ENCODE data around the gene RAB38. TPM values are rescaled to one million over a fixed set of nuclear protein-coding genes. Genes with fewer than 3 reads are reported as not detected.

RAB38 gene
- total RNA-seq, 1 experiment from 2014 or later = 2.6 TPM

DNA sequence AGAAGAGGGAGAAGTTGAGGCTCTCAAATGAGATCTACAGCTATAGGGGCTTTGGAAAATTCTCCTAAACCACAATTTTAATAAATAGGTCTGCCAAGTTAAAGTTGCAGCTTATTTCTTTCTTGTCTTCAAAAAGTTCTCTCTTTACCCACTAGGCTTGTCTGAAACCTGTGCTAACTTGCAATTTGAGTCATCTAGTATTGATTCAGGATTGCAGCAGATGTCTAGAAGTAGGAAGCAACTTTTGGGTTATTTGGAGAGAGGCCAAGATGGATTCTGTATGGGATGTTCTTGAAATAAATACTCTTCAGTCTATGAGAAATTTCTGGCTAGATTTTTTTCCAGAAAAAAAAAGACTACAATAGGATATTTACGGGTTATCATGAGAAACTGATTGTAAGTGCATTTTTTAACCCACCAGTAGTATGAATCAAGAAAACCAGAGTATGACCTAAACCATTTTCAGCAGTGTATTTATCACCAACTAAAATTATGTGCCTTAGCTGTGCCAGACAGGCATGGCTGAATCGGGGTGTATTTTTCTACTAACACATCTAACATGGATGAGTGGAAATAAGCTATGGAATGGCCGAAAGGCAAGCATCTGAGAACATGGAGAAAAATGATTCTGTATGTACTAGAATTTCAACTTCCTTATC lies 4.9 kb upstream of the RAB38 start:
- Histone ChIP-seq H3K4me1 (ENCODE audit: low read length) (no peaks in the 10 kb centered on the region), H3K9ac (ENCODE audit: low read length) (no peak overlapping the region), H3K36me3 (ENCODE audit: insufficient read depth, low read length) (no peaks in the 10 kb centered on the region), H3K9me3 (ENCODE audit: low read length) (no peaks in the 10 kb centered on the region), H2AFZ (ENCODE audit: low read length) (no peak overlapping the region), H3K27me3 (ENCODE audit: low read length) (no peaks in the 10 kb centered on the region), H3K4me3 (ENCODE audit: low read length) (no peak overlapping the region), H3K9me2 (replicated peaks; ENCODE audit: insufficient read depth, low read length) (no peaks in the 10 kb centered on the region), H3K79me2 (ENCODE audit: low read length) (no peaks in the 10 kb centered on the region), H3K27ac (ENCODE audit: low read length) (no peak overlapping the region), H4K20me1 (ENCODE audit: insufficient read depth, low read depth, low read length) (0 out of 2 replicates have a peak, but pooled peaks cover 6% of the 10 kb centered on the region), H3K4me2 (ENCODE audit: low read depth, low read length, poor library complexity, severe bottlenecking) (no peak overlapping the region)
- DNase-seq = no peak

DNA sequence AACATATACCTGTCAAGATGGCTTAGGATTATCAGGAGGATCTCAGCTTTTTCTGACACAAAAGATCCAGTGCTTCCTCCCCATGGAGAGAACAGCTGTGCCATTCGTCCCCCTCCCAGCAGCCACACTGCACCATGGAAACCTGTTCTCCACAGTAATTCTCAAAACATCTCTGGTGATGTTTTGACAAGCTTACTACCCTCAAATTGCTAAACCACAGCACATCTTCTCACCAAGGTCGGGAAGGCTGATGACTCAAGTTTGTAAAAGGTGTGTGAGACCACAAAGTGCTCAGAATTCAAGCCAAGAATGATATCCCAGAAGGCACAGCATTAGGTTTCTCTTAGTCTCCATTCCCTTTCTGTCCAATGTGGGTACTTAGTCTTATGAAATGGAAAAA lies 3.9 kb upstream of the RAB38 start:
- H3K4me1 ChIP-seq (ENCODE audit: low read length) = no peaks in the 10 kb centered on the region
- H3K27ac ChIP-seq (ENCODE audit: low read length) = no peak overlapping the region
- no peaks in the 10 kb centered on the region for H3K36me3 ChIP-seq (ENCODE audit: insufficient read depth, low read length)
- DNase-seq = no peak
- H3K9ac ChIP-seq (ENCODE audit: low read length) = no peak overlapping the region
- 0 out of 2 replicates have a peak, but pooled peaks cover 6% of the 10 kb centered on the region for H4K20me1 ChIP-seq (ENCODE audit: insufficient read depth, low read depth, low read length)
- H3K4me3 ChIP-seq (ENCODE audit: low read length) = no peak overlapping the region
- H3K9me3 ChIP-seq (ENCODE audit: low read length) = no peaks in the 10 kb centered on the region
- no peak overlapping the region for H2AFZ ChIP-seq (ENCODE audit: low read length)
- no peaks in the 10 kb centered on the region for H3K79me2 ChIP-seq (ENCODE audit: low read length)
- H3K4me2 ChIP-seq (ENCODE audit: low read depth, low read length, poor library complexity, severe bottlenecking) = no peak overlapping the region
- no peaks in the 10 kb centered on the region for H3K9me2 ChIP-seq (replicated peaks; ENCODE audit: insufficient read depth, low read length)
- no peaks in the 10 kb centered on the region for H3K27me3 ChIP-seq (ENCODE audit: low read length)

DNA sequence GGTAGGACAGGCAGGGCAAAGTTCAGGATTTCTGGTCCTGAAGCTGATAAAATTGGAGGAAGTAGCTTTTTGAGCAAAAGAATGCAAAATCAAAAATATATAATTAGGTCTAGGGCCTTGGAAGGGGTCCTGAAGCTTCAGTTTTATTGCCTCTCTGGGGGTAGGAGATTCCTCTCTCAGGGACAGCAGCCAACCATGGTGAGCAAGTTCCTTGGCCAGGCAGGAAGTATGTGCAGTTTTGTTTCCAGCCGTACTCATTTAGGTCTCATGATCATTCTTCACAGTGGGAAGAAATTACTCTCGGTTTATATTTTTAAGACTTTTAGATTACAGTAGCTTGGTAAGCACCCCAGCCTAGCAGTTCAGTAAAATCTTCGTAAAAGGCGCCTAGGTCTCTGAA lies 2.9 kb upstream of the RAB38 start:
- H3K4me2 ChIP-seq (ENCODE audit: low read depth, low read length, poor library complexity, severe bottlenecking) = no peak overlapping the region
- no peak overlapping the region for H3K27ac ChIP-seq (ENCODE audit: low read length)
- no peaks in the 10 kb centered on the region for H3K27me3 ChIP-seq (ENCODE audit: low read length)
- no peaks in the 10 kb centered on the region for H3K9me3 ChIP-seq (ENCODE audit: low read length)
- DNase-seq = no peak
- H3K4me3 ChIP-seq (ENCODE audit: low read length) = no peak overlapping the region
- H3K79me2 ChIP-seq (ENCODE audit: low read length) = no peaks in the 10 kb centered on the region
- 0 out of 2 replicates have a peak, but pooled peaks cover 6% of the 10 kb centered on the region for H4K20me1 ChIP-seq (ENCODE audit: insufficient read depth, low read depth, low read length)
- no peaks in the 10 kb centered on the region for H3K36me3 ChIP-seq (ENCODE audit: insufficient read depth, low read length)
- H3K9me2 ChIP-seq (replicated peaks; ENCODE audit: insufficient read depth, low read length) = no peaks in the 10 kb centered on the region
- H3K4me1 ChIP-seq (ENCODE audit: low read length) = no peaks in the 10 kb centered on the region
- H3K9ac ChIP-seq (ENCODE audit: low read length) = no peak overlapping the region
- no peak overlapping the region for H2AFZ ChIP-seq (ENCODE audit: low read length)

DNA sequence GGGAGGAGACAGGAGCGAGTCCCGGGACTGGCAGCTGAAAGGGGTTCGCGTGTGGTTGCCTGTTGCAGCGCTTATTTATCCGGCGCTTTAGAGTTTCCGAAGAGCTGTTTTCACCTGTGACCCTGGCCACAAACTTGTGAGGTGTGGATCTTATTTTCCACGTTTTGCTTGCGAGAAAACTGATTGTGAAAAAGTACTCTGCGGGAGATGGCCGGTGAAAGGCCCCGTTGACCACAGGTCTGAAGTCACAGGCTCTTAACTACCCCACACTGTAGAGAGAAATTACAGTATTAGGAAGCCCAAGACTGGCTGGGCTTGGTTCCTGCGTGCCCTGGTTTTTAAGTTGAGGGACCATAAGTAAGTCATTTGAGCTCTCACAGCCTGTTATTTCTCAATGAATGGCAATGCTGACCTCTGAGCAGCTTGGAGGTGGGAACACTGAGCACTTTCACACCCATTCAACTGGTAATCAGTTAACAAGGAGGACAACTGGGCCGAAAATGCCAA lies 379 bp upstream of the RAB38 start:
- Histone ChIP-seq H3K4me2 (ENCODE audit: low read depth, low read length, poor library complexity, severe bottlenecking) (no peak overlapping the region), H3K4me1 (ENCODE audit: low read length) (no peaks in the 10 kb centered on the region), H3K36me3 (ENCODE audit: insufficient read depth, low read length) (no peaks in the 10 kb centered on the region), H3K27ac (ENCODE audit: low read length) (no peak overlapping the region), H4K20me1 (ENCODE audit: insufficient read depth, low read depth, low read length) (0 out of 2 replicates have a peak, but pooled peaks cover 6% of the 10 kb centered on the region), H3K79me2 (ENCODE audit: low read length) (no peaks in the 10 kb centered on the region), H3K9me2 (replicated peaks; ENCODE audit: insufficient read depth, low read length) (no peaks in the 10 kb centered on the region), H2AFZ (ENCODE audit: low read length) (no peak overlapping the region), H3K9me3 (ENCODE audit: low read length) (no peaks in the 10 kb centered on the region), H3K4me3 (ENCODE audit: low read length) (no peak overlapping the region), H3K9ac (ENCODE audit: low read length) (no peak overlapping the region), H3K27me3 (ENCODE audit: low read length) (no peaks in the 10 kb centered on the region)
- DNase-seq = no peak

DNA sequence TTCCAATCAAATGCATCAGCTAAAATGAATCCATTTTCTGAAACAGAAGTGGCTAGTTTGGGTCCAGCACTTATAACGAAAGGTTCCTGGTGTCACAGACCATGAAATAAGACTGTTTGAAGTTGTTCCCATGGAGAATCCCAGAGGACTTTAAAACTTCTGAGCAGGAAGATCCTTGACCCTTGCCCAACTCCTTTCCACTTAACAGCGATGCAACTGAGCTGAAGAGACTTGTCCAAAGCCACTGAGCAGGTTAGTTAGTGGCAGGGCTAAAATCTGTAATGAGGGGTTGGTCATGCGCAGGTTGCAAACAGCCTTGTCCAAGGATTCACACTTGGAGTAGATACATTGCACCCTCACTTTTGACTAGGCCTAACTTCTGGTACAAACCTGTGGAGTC lies 1.3 kb downstream of the RAB38 start:
- Histone ChIP-seq H3K4me2 (ENCODE audit: low read depth, low read length, poor library complexity, severe bottlenecking) (no peak overlapping the region), H4K20me1 (ENCODE audit: insufficient read depth, low read depth, low read length) (0 out of 2 replicates have a peak, but pooled peaks cover 2% of the 10 kb centered on the region), H2AFZ (ENCODE audit: low read length) (no peak overlapping the region), H3K27me3 (ENCODE audit: low read length) (no peaks in the 10 kb centered on the region), H3K9me3 (ENCODE audit: low read length) (no peaks in the 10 kb centered on the region), H3K79me2 (ENCODE audit: low read length) (no peaks in the 10 kb centered on the region), H3K9me2 (replicated peaks; ENCODE audit: insufficient read depth, low read length) (no peaks in the 10 kb centered on the region), H3K36me3 (ENCODE audit: insufficient read depth, low read length) (no peaks in the 10 kb centered on the region), H3K9ac (ENCODE audit: low read length) (no peak overlapping the region), H3K4me3 (ENCODE audit: low read length) (no peak overlapping the region), H3K4me1 (ENCODE audit: low read length) (no peaks in the 10 kb centered on the region), H3K27ac (ENCODE audit: low read length) (no peak overlapping the region)
- no peak for DNase-seq

DNA sequence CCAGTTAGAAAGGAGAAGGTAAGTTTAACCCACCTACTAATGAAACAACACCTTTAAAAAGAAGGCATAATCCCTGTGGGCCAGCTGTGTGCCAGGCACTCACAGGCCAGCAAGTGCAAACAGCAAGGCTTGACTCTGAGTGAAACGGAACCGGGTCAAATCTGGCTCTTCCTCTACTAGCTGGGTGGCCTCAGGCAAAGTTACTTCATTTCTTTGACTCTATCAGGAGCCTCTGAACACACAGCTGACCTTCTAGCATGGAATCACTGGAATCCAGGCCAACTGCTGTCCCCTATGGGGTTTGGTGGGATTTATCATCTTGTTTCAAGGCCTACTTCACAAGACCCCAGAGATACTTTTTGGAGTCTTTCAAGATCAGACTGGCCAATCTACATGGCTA lies 3.3 kb downstream of the RAB38 start:
- no peaks in the 10 kb centered on the region for H4K20me1 ChIP-seq (ENCODE audit: insufficient read depth, low read depth, low read length)
- DNase-seq = no peak
- no peak overlapping the region for H3K9ac ChIP-seq (ENCODE audit: low read length)
- no peaks in the 10 kb centered on the region for H3K9me2 ChIP-seq (replicated peaks; ENCODE audit: insufficient read depth, low read length)
- H3K36me3 ChIP-seq (ENCODE audit: insufficient read depth, low read length) = no peaks in the 10 kb centered on the region
- H3K27me3 ChIP-seq (ENCODE audit: low read length) = no peaks in the 10 kb centered on the region
- no peaks in the 10 kb centered on the region for H3K79me2 ChIP-seq (ENCODE audit: low read length)
- no peak overlapping the region for H3K27ac ChIP-seq (ENCODE audit: low read length)
- no peak overlapping the region for H2AFZ ChIP-seq (ENCODE audit: low read length)
- H3K4me1 ChIP-seq (ENCODE audit: low read length) = no peaks in the 10 kb centered on the region
- H3K9me3 ChIP-seq (ENCODE audit: low read length) = no peaks in the 10 kb centered on the region
- H3K4me2 ChIP-seq (ENCODE audit: low read depth, low read length, poor library complexity, severe bottlenecking) = no peak overlapping the region
- H3K4me3 ChIP-seq (ENCODE audit: low read length) = no peak overlapping the region

DNA sequence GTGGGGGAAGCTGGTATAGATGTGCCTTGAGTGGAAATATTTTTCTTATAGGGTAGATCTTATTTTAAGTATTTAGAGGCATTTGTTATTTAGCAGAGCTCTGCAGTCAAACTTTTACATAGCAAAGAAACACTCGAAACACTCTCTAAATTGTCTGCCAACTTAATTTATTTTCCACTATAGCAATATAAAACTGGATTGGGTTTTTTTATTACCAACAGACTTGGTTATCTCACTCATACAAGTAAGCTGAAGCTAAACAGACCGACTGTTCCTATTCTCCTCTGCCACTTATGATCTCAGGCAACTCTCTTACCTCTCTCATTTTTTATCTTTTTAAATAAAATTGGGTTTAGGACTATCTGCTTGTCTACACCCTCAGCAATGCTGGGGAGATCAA lies 4.6 kb downstream of the RAB38 start:
- H3K36me3 ChIP-seq (ENCODE audit: insufficient read depth, low read length) = no peaks in the 10 kb centered on the region
- H3K9me3 ChIP-seq (ENCODE audit: low read length) = no peaks in the 10 kb centered on the region
- no peak overlapping the region for H2AFZ ChIP-seq (ENCODE audit: low read length)
- no peaks in the 10 kb centered on the region for H4K20me1 ChIP-seq (ENCODE audit: insufficient read depth, low read depth, low read length)
- no peak for DNase-seq
- H3K79me2 ChIP-seq (ENCODE audit: low read length) = no peaks in the 10 kb centered on the region
- H3K9ac ChIP-seq (ENCODE audit: low read length) = no peak overlapping the region
- no peak overlapping the region for H3K27ac ChIP-seq (ENCODE audit: low read length)
- H3K9me2 ChIP-seq (replicated peaks; ENCODE audit: insufficient read depth, low read length) = no peaks in the 10 kb centered on the region
- no peaks in the 10 kb centered on the region for H3K4me1 ChIP-seq (ENCODE audit: low read length)
- no peaks in the 10 kb centered on the region for H3K27me3 ChIP-seq (ENCODE audit: low read length)
- H3K4me2 ChIP-seq (ENCODE audit: low read depth, low read length, poor library complexity, severe bottlenecking) = no peak overlapping the region
- no peak overlapping the region for H3K4me3 ChIP-seq (ENCODE audit: low read length)

DNA sequence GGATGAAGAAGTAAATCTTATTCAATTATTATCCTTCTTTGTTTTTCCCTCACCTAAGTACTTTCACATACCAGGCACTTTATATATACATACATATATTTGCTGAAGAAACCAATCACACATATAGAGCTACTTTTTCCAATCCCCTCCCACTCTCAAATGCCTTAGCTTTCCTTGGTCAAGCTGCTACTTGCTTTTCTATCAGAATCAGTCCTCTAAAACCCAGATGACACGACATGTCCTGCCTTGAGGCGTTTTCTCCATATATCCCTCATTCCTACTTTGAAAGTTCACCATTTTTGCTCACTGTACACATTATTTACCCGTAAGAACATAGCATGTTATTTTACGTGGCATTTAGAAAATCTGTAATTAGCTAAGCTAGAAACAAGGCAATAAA lies 5.4 kb downstream of the RAB38 start:
- Histone ChIP-seq H3K9me3 (ENCODE audit: low read length) (no peaks in the 10 kb centered on the region), H3K4me2 (ENCODE audit: low read depth, low read length, poor library complexity, severe bottlenecking) (no peak overlapping the region), H4K20me1 (ENCODE audit: insufficient read depth, low read depth, low read length) (no peaks in the 10 kb centered on the region), H3K9me2 (replicated peaks; ENCODE audit: insufficient read depth, low read length) (no peaks in the 10 kb centered on the region), H3K4me1 (ENCODE audit: low read length) (no peaks in the 10 kb centered on the region), H3K27ac (ENCODE audit: low read length) (no peak overlapping the region), H3K4me3 (ENCODE audit: low read length) (no peak overlapping the region), H2AFZ (ENCODE audit: low read length) (no peak overlapping the region), H3K27me3 (ENCODE audit: low read length) (no peaks in the 10 kb centered on the region), H3K36me3 (ENCODE audit: insufficient read depth, low read length) (no peaks in the 10 kb centered on the region), H3K9ac (ENCODE audit: low read length) (no peak overlapping the region), H3K79me2 (ENCODE audit: low read length) (no peaks in the 10 kb centered on the region)
- DNase-seq = no peak
